K562 (cell line): Measurements from ENCODE around the gene SLC16A1. TPM values are rescaled to one million over a fixed set of nuclear protein-coding genes. Genes with fewer than 3 reads are reported as not detected.
A peak's percentile ranks its signal among the peaks of the same experiment; 100 is the strongest.

Source experiments
- BDP1 ChIP-seq: IDR thresholded peaks from 3 replicates; pipeline ENCODE4 v1.6.1; 2011; ENCODE audit not compliant: insufficient read length, insufficient read depth
- KLF6 ChIP-seq: fragments of 250-450 bp; sonication (Bioruptor Pico); IDR thresholded peaks from 2 replicates; pipeline ENCODE4 v1.4.0; 2020; ENCODE audit warnings: mild to moderate bottlenecking, moderate library complexity, borderline replicate concordance
- MCM3 ChIP-seq: fragments of 450-650 bp; IDR thresholded peaks from 2 replicates; pipeline ENCODE4 v1.6.1; 2016
- POLR2AphosphoS2 ChIP-seq: IDR thresholded peaks from 2 replicates; pipeline ENCODE4 v1.6.1; 2012; ENCODE audit warnings: low read length, improper control_type of control experiment
- POLR3G ChIP-seq: IDR thresholded peaks from 2 replicates; pipeline ENCODE4 v1.6.1; 2011; ENCODE audit not compliant: insufficient read length, insufficient replicate concordance; ENCODE audit errors: extremely low read depth
- ZFX ChIP-seq: sonication (generic); formaldehyde crosslinking; IDR thresholded peaks from 2 replicates; pipeline ENCODE4 v1.8.0; 2022; ENCODE audit warnings: mild to moderate bottlenecking, missing genetic modification reagents, moderate library complexity
- ZNF121 ChIP-seq: sonication (generic); formaldehyde crosslinking; conservative IDR thresholded peaks from 2 replicates; pipeline ENCODE4 v1.8.0; 2022; ENCODE audit warnings: missing genetic modification reagents
- ZNF589 ChIP-seq: fragments of 200-800 bp; sonication (Bioruptor generic); IDR thresholded peaks from 2 replicates; pipeline ENCODE4 v1.6.1; 2016; ENCODE audit warnings: low read depth, missing genetic modification characterization, missing compliant biosample characterization
- polyA plus RNA-seq, 8 experiments: library from polyadenylated mRNA; depleted of rRNA in 4 of 8; stranded (reverse) in 5 of 8; unstranded in 3 of 8; fragments of >200 nt; fragmentation: Nextera tagmentation in 2 of 8; fragmentation: Illumina TruSeq in 1 of 8; extraction: Ambion mirVana in 2 of 8; extraction: Trizol in 1 of 8; gene quantifications; 2 replicates each; pipeline versions ENCODE4 v1.2.1 to v1.2.3, GENCODE V29; 2011 to 2014; ENCODE audit warnings: inconsistent platforms in 1 of 8, missing spikeins in 1 of 8
- total RNA-seq, 7 experiments: library from RNA; depleted of rRNA in 6 of 7; stranded (reverse); fragments of >200 nt in 6 of 7; fragmentation: Illumina TruSeq in 2 of 7; extraction: Trizol in 2 of 7; gene quantifications; 2 replicates each; pipeline versions ENCODE4 v1.2.1 to v1.2.3, GENCODE V29; 2011 to 2021; ENCODE audit warnings: low replicate concordance in 1 of 7
- TF ChIP-seq, protein P1 (sequence below): fragments of 450-650 bp; IDR thresholded peaks from 2 replicates; pipeline ENCODE4 v1.6.1; 2016; ENCODE audit warnings: low read depth
- TF ChIP-seq, protein P2 (sequence below), 2 experiments: fragments of 450-650 bp; IDR thresholded peaks; 2 replicates each; pipeline ENCODE4 v1.6.1; 2018; ENCODE audit warnings: mild to moderate bottlenecking in 2 of 2, low read depth in 1 of 2; ENCODE audit not compliant: partially characterized antibody in 2 of 2
- TF ChIP-seq, protein P3 (sequence below): fragments of 450-650 bp; formaldehyde crosslinking; IDR thresholded peaks from 2 replicates; pipeline ENCODE4 v1.4.0; 2022; ENCODE audit warnings: mild to moderate bottlenecking, moderate library complexity

Gene SLC16A1
- total and polyA plus RNA-seq, 9 of the 15 experiments (the other 6 are each of a cell fraction or from before 2014, with no cell fraction given) = 73.1 to 244 (median 117) TPM

DNA sequence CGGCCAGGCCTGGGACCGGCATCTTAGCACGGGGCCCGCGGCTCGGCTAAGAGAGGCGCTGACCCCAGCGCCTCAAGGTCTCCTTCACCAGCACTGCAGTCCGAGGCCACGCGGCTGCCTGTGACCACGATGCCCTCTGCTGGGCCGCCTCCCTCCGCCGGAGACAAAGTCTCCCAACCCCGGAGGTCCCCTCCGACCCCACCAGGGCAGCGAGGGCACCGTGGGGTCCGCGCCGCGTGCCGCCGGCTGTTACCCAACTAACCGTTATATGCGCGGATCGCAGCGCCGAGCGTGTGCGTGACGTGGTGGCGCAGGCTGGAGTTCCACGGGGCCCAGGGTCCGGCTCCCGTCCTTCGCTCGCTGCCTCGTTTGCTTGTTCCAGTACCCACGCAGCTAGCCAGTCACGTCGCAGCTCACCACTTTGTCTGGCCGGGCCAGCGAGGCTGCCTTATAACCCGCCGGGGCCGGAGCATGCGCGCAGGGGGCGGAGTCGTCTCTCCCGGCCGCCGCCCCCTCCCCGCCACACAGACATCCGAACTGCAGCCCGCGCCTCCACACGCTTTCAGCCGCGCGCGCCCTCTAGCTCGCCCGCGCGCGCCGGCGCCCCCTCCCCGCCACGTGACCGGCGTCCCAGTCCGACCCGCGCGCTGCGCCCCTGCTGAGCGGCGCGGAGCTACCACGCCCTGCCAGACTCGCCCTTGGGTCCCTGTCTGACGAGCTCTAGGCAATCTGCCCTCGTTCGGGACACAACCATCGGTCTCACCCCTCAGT lies at the start of gene SLC16A1 (continued):
- no peak for TF ChIP-seq POLR3G
- TF ChIP-seq, protein P1, sequence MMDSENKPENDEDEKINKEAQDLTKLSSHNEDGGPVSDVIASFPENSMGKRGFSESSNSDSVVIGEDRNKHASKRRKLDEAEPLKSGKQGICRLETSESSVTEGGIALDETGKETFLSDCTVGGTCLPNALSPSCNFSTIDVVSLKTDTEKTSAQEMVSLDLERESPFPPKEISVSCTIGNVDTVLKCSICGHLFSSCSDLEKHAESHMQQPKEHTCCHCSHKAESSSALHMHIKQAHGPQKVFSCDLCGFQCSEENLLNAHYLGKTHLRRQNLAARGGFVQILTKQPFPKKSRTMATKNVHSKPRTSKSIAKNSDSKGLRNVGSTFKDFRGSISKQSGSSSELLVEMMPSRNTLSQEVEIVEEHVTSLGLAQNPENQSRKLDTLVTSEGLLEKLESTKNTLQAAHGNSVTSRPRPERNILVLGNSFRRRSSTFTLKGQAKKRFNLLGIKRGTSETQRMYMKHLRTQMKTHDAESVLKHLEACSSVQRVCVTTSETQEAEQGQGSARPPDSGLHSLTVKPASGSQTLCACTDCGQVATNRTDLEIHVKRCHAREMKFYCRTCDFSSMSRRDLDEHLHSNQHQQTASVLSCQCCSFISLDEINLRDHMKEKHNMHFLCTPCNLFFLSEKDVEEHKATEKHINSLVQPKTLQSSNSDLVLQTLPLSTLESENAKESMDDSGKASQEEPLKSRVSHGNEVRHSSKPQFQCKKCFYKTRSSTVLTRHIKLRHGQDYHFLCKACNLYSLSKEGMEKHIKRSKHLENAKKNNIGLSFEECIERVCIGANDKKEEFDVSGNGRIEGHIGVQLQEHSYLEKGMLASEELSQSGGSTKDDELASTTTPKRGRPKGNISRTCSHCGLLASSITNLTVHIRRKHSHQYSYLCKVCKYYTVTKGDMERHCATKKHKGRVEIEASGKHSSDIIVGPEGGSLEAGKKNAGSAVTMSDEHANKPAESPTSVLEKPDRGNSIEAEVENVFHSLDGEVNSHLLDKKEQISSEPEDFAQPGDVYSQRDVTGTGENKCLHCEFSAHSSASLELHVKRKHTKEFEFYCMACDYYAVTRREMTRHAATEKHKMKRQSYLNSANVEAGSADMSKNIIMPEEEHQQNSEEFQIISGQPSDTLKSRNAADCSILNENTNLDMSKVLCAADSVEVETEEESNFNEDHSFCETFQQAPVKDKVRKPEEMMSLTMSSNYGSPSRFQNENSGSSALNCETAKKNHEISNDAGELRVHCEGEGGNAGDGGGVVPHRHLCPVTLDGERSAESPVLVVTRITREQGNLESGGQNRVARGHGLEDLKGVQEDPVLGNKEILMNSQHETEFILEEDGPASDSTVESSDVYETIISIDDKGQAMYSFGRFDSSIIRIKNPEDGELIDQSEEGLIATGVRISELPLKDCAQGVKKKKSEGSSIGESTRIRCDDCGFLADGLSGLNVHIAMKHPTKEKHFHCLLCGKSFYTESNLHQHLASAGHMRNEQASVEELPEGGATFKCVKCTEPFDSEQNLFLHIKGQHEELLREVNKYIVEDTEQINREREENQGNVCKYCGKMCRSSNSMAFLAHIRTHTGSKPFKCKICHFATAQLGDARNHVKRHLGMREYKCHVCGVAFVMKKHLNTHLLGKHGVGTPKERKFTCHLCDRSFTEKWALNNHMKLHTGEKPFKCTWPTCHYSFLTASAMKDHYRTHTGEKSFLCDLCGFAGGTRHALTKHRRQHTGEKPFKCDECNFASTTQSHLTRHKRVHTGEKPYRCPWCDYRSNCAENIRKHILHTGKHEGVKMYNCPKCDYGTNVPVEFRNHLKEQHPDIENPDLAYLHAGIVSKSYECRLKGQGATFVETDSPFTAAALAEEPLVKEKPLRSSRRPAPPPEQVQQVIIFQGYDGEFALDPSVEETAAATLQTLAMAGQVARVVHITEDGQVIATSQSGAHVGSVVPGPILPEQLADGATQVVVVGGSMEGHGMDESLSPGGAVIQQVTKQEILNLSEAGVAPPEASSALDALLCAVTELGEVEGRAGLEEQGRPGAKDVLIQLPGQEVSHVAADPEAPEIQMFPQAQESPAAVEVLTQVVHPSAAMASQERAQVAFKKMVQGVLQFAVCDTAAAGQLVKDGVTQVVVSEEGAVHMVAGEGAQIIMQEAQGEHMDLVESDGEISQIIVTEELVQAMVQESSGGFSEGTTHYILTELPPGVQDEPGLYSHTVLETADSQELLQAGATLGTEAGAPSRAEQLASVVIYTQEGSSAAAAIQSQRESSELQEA = no peak
- peak; percentile 68; the same call in 1 of the 2 replicates for TF ChIP-seq POLR2AphosphoS2
- peak; percentile 91 for TF ChIP-seq ZNF589
- TF ChIP-seq, protein P2, sequence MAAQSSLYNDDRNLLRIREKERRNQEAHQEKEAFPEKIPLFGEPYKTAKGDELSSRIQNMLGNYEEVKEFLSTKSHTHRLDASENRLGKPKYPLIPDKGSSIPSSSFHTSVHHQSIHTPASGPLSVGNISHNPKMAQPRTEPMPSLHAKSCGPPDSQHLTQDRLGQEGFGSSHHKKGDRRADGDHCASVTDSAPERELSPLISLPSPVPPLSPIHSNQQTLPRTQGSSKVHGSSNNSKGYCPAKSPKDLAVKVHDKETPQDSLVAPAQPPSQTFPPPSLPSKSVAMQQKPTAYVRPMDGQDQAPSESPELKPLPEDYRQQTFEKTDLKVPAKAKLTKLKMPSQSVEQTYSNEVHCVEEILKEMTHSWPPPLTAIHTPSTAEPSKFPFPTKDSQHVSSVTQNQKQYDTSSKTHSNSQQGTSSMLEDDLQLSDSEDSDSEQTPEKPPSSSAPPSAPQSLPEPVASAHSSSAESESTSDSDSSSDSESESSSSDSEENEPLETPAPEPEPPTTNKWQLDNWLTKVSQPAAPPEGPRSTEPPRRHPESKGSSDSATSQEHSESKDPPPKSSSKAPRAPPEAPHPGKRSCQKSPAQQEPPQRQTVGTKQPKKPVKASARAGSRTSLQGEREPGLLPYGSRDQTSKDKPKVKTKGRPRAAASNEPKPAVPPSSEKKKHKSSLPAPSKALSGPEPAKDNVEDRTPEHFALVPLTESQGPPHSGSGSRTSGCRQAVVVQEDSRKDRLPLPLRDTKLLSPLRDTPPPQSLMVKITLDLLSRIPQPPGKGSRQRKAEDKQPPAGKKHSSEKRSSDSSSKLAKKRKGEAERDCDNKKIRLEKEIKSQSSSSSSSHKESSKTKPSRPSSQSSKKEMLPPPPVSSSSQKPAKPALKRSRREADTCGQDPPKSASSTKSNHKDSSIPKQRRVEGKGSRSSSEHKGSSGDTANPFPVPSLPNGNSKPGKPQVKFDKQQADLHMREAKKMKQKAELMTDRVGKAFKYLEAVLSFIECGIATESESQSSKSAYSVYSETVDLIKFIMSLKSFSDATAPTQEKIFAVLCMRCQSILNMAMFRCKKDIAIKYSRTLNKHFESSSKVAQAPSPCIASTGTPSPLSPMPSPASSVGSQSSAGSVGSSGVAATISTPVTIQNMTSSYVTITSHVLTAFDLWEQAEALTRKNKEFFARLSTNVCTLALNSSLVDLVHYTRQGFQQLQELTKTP (IDR thresholded peaks at IDR 0.05; ENCODE audit: low read depth in 1 of 2, partially characterized antibody in 2 of 2) = peak in 1 of 2 experiments; percentile 20
- TF ChIP-seq MCM3 = no peak
- peak; percentile 92 for TF ChIP-seq ZFX (CRISPR knock-in tag)
- TF ChIP-seq, protein P3, sequence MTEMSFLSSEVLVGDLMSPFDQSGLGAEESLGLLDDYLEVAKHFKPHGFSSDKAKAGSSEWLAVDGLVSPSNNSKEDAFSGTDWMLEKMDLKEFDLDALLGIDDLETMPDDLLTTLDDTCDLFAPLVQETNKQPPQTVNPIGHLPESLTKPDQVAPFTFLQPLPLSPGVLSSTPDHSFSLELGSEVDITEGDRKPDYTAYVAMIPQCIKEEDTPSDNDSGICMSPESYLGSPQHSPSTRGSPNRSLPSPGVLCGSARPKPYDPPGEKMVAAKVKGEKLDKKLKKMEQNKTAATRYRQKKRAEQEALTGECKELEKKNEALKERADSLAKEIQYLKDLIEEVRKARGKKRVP (CRISPR knock-in tag) = no peak
- 0 out of 2 replicates have a peak, but pooled peaks have one; percentile 14 for TF ChIP-seq KLF6 (CRISPR knock-in tag)
- TF ChIP-seq BDP1 = no peak
- no peak for TF ChIP-seq ZNF121 (CRISPR knock-in tag)
